Osteocyte (in vitro differentiated cells): Measurements from ENCODE around the gene CS. TPM values are rescaled to one million over a fixed set of nuclear protein-coding genes. Genes with fewer than 3 reads are reported as not detected.

Experiments
- total RNA-seq: library from RNA; stranded (reverse); gene quantifications from 2 replicates; pipeline ENCODE4 v1.2.1, GENCODE V29; 2021

The CS gene
- total RNA-seq, 1 donor from 2014 or later: 199 TPM

Other genes with a start within 250 kb of the CS start
- 0.97 and 1.2 TPM in 2 replicates for gene ERBB3, start 220.2 kb downstream of the CS start, total RNA-seq
- 85.9 and 87.9 TPM in 2 replicates for gene PA2G4, start 195.8 kb downstream of the CS start, total RNA-seq
- gene RPL41, start 183.7 kb downstream of the CS start, total RNA-seq: 3,386 and 3,580 TPM in 2 replicates
- 10.5 and 11.8 TPM in 2 replicates for gene ZC3H10, start 182.1 kb downstream of the CS start, total RNA-seq
- 127 and 142 TPM in 2 replicates for gene ESYT1, start 172.1 kb downstream of the CS start, total RNA-seq
- 123 and 139 TPM in 2 replicates for gene MYL6B, start 147.7 kb downstream of the CS start, total RNA-seq
- gene MYL6, start 142.0 kb downstream of the CS start, total RNA-seq: 1,490 and 1,549 TPM in 2 replicates
- 122 and 128 TPM in 2 replicates for gene SMARCC2, start 110.8 kb downstream of the CS start, total RNA-seq
- gene RNF41, start 78.4 kb downstream of the CS start, total RNA-seq: 71.2 and 77.8 TPM in 2 replicates
- gene NABP2, start 76.0 kb downstream of the CS start, total RNA-seq: 42.1 and 45.3 TPM in 2 replicates
- gene SLC39A5, start 70.3 kb downstream of the CS start, total RNA-seq: 0.81 TPM in 1 of 2 replicates, not detected in the other
- gene ANKRD52, start 41.9 kb downstream of the CS start, total RNA-seq: 67.7 and 75.4 TPM in 2 replicates
- gene COQ10A, start 33.4 kb downstream of the CS start, total RNA-seq: 12.8 and 14.4 TPM in 2 replicates
- gene CNPY2, start 15.7 kb upstream of the CS start, total RNA-seq: 154 and 177 TPM in 2 replicates
- gene PAN2, start 33.7 kb upstream of the CS start, total RNA-seq: 52.7 and 56.6 TPM in 2 replicates
- not detected in 2 replicates for gene IL23A, start 38.6 kb upstream of the CS start, total RNA-seq
- gene STAT2, start 59.8 kb upstream of the CS start, total RNA-seq: 327 and 334 TPM in 2 replicates
- not detected in 2 replicates for gene APOF, start 62.5 kb upstream of the CS start, total RNA-seq
- 15.9 and 16.2 TPM in 2 replicates for gene TIMELESS, start 149.1 kb upstream of the CS start, total RNA-seq
- not detected in 2 replicates for gene MIP, start 154.3 kb upstream of the CS start, total RNA-seq
- 2.7 and 3.1 TPM in 2 replicates for gene SPRYD4, start 168.2 kb upstream of the CS start, total RNA-seq
- 0.31 TPM in 1 of 2 replicates, not detected in the other for gene GLS2, start 187.8 kb upstream of the CS start, total RNA-seq
- gene RBMS2, start 221.5 kb upstream of the CS start, total RNA-seq: 65.6 and 80.0 TPM in 2 replicates